Skin of body (tissue), 2 donors: Measurements from ENCODE around the gene PLEKHG1. TPM values are rescaled to one million over a fixed set of nuclear protein-coding genes. Genes with fewer than 3 reads are reported as not detected.

Experiments
- DNase-seq: peaks from one replicate; lab custom pipeline; 2025; lab: John Stamatoyannopoulos, UW
- total RNA-seq: library from RNA; depleted of rRNA; stranded (reverse); fragments of >200 nt; gene quantifications from one replicate; pipeline ENCODE4 v1.2.3, GENCODE V29; 2014

Gene PLEKHG1
- total RNA-seq, 1 donor from 2014 or later, result 49.8 TPM

GRCh38 chr6:150588888-150589499 lies 10.7 kb upstream of the PLEKHG1 start:
- no peak for DNase-seq

GRCh38 chr6:150589852-150590251 lies 9.8 kb upstream of the PLEKHG1 start:
- DNase-seq, result no peak

- DNase-seq, result no peak
Observed at GRCh38 chr6:150590446-150590845, 9.2 kb upstream of the PLEKHG1 start.

GRCh38 chr6:150592377-150592995 lies 7.2 kb upstream of the PLEKHG1 start:
- DNase-seq, result no peak

GRCh38 chr6:150593119-150593518 lies 6.6 kb upstream of the PLEKHG1 start:
- DNase-seq, result no peak

GRCh38 chr6:150596439-150596838 lies 3.2 kb upstream of the PLEKHG1 start:
- DNase-seq, result no peak

- no peak for DNase-seq
Observed at GRCh38 chr6:150598401-150598800, 1.3 kb upstream of the PLEKHG1 start.

GRCh38 chr6:150598858-150599198 lies 857 bp upstream of the PLEKHG1 start:
- no peak for DNase-seq

GRCh38 chr6:150600010-150600300 lies 270 bp downstream of the PLEKHG1 start:
- no peak for DNase-seq

- no peak for DNase-seq
Observed at GRCh38 chr6:150600301-150601017, 774 bp downstream of the PLEKHG1 start.

GRCh38 chr6:150601439-150601838 lies 1.8 kb downstream of the PLEKHG1 start:
- no peak for DNase-seq

- no peak for DNase-seq
Observed at GRCh38 chr6:150603176-150603575, 3.5 kb downstream of the PLEKHG1 start.

- DNase-seq, result no peak
Observed at GRCh38 chr6:150604467-150604866, 4.8 kb downstream of the PLEKHG1 start.

- DNase-seq, result no peak
Observed at GRCh38 chr6:150605333-150605732, 5.6 kb downstream of the PLEKHG1 start.

- DNase-seq, result peak; percentile 87
Observed at GRCh38 chr6:150606168-150606591, 6.5 kb downstream of the PLEKHG1 start.

GRCh38 chr6:150606647-150607328 lies 7.1 kb downstream of the PLEKHG1 start:
- DNase-seq, result peak; percentile 87

GRCh38 chr6:150607329-150607650 lies 7.6 kb downstream of the PLEKHG1 start:
- no peak for DNase-seq

- no peak for DNase-seq
Observed at GRCh38 chr6:150610584-150610983, 10.9 kb downstream of the PLEKHG1 start.

- DNase-seq, result no peak
Observed at GRCh38 chr6:150613269-150613668, 13.6 kb downstream of the PLEKHG1 start.

- no peak for DNase-seq
Observed at GRCh38 chr6:150615967-150616366, 16.3 kb downstream of the PLEKHG1 start.

GRCh38 chr6:150616586-150616985 lies 16.9 kb downstream of the PLEKHG1 start:
- no peak for DNase-seq

- DNase-seq, result no peak
Observed at GRCh38 chr6:150617062-150617461, 17.4 kb downstream of the PLEKHG1 start.
